ENCODE results near the gene PACSIN2. TPM values are rescaled to one million over a fixed set of nuclear protein-coding genes. Genes with fewer than 3 reads are reported as not detected.
A peak's percentile ranks its signal among the peaks of the same experiment; 100 is the strongest.

Gene PACSIN2
- total and polyA plus RNA-seq, 2 of the 13 experiments (the other 11 are each of a cell fraction or from before 2014, with no cell fraction given) = 54.1 to 68.8 TPM

GRCh38 chr22:42947211-42947990, 67.5 kb downstream of the PACSIN2 start (continued):
- TF ChIP-seq KMT2B (CRISPR knock-in tag; IDR thresholded peaks at IDR 0.05) (0 out of 2 replicates have a peak, but pooled peaks have one; percentile 22), CREM (IDR thresholded peaks at IDR 0.05) (no peak; the same call in 1 of the 2 replicates), CREM (CRISPR knock-in tag; IDR thresholded peaks at IDR 0.05) (no peak), ZNF770 (CRISPR knock-in tag; IDR thresholded peaks at IDR 0.05) (peak; percentile 87), RXRB (CRISPR knock-in tag; IDR thresholded peaks at IDR 0.05; ENCODE audit: borderline replicate concordance) (peak; percentile 84), ZNF12 (CRISPR knock-in tag; IDR thresholded peaks at IDR 0.05) (no peak), CENPX (CRISPR knock-in tag; IDR thresholded peaks at IDR 0.05) (no peak), SMARCE1 (IDR thresholded peaks at IDR 0.05; ENCODE audit: borderline replicate concordance) (no peak), KLF9 (CRISPR knock-in tag; IDR thresholded peaks at IDR 0.05; ENCODE audit: low read depth) (no peak), GTF2F1 (IDR thresholded peaks at IDR 0.05; ENCODE audit: low read length) (no peak), ZMYM4 (CRISPR knock-in tag; IDR thresholded peaks at IDR 0.05) (no peak), FLYWCH1 (CRISPR knock-in tag; IDR thresholded peaks at IDR 0.05) (no peak), U2AF2 (IDR thresholded peaks at IDR 0.05; ENCODE audit: low read depth, low read length) (no peak), MAZ (IDR thresholded peaks at IDR 0.05; ENCODE audit: borderline replicate concordance, low read depth, low read length) (no peak), MAZ (CRISPR knock-in tag; IDR thresholded peaks at IDR 0.05; ENCODE audit: low read depth) (no peak), ZNF563 (CRISPR knock-in tag; IDR thresholded peaks at IDR 0.05) (no peak), ZNF780A (CRISPR knock-in tag; IDR thresholded peaks at IDR 0.05) (no peak), ZNF639 (CRISPR knock-in tag; conservative IDR thresholded peaks at IDR 0.05) (no peak), ZNF136 (CRISPR knock-in tag; IDR thresholded peaks at IDR 0.05; ENCODE audit: low read depth) (no peak), FOSL1 (CRISPR knock-in tag; IDR thresholded peaks at IDR 0.05; ENCODE audit: borderline replicate concordance) (peak; percentile 84), TCF7L2 (IDR thresholded peaks at IDR 0.05; ENCODE audit: low read depth, low read length) (no peak), ATF7 (IDR thresholded peaks at IDR 0.05) (no peak), ATF7 (CRISPR knock-in tag; IDR thresholded peaks at IDR 0.05) (no peak)
